GM12878 (cell line): ENCODE measurements around the gene RCCD1. TPM values are rescaled to one million over a fixed set of nuclear protein-coding genes. Genes with fewer than 3 reads are reported as not detected.

Experiments used
- ATAC-seq: fragments of 200-7000 bp; cut with Tn5 transposase; 3 replicates; pipeline ENCODE4 v1.9.1; 2020; ENCODE audit warnings: mild to moderate bottlenecking, moderate library complexity
- BruUV-seq: library from RNA; stranded (reverse); fragments of 400-500 nt; replicated peaks from 2 replicates; lab custom pipeline; 2021; lab: Mats Ljungman, UMichigan
- CTCF ChIA-PET: fragments of 300-600 bp; sonication (Branson Sonifier 250); formaldehyde crosslinking; extraction: SDS; loops from one replicate; lab custom pipeline; 2021; ENCODE audit warnings: inconsistent platforms; lab: Yijun Ruan, JAX
- POLR2A ChIA-PET: fragments of 350-600 bp; formaldehyde crosslinking; extraction: SDS; loops from one replicate; lab custom pipeline; 2021; ENCODE audit warnings: inconsistent platforms; lab: Charles Lee
- RAD21 ChIA-PET: fragments of 300-600 bp; sonication (Branson Sonifier 250); formaldehyde crosslinking; loops from one replicate; lab custom pipeline; 2023; ENCODE audit warnings: antibody characterized with exemption; ENCODE audit not compliant: unreplicated experiment; lab: Charles Lee
- SMC1A ChIA-PET: fragments of 300-600 bp; sonication (Branson Sonifier 250); formaldehyde crosslinking; loops from one replicate; lab custom pipeline; 2023; ENCODE audit not compliant: unreplicated experiment, uncharacterized antibody; lab: Charles Lee
- DNase-seq: peaks from one replicate; pipeline ENCODE4 v3.0.0-alpha.2; 2011; ENCODE audit warnings: low read depth, low spot score
- FAIRE-seq: peaks from 3 replicates; lab custom pipeline; 2011; peaks lifted over from hg19 to GRCh38; lab: Jason Lieb, UNC
- H2AFZ ChIP-seq: 2 replicates; pipeline ENCODE4 v1.6.0; 2011; ENCODE audit warnings: low read depth, low read length, control low read depth; ENCODE audit not compliant: control insufficient read depth
- H3K27ac ChIP-seq: 2 replicates; pipeline ENCODE4 v1.5.1; 2011; ENCODE audit warnings: control low read depth; ENCODE audit not compliant: control insufficient read depth, insufficient read depth
- H3K27me3 ChIP-seq, 2 experiments: replicated peaks in 1 of 2; 2 replicates each; pipeline versions ENCODE4 v1.6.0 to v1.6.1; 2011; ENCODE audit warnings: low read length in 1 of 2; ENCODE audit not compliant: control insufficient read depth in 2 of 2, insufficient read depth in 2 of 2
- H3K36me3 ChIP-seq, 2 experiments: 2 replicates each; pipeline ENCODE4 v1.5.1; 2011; ENCODE audit warnings: low read length in 1 of 2; ENCODE audit not compliant: control insufficient read depth in 2 of 2, insufficient read depth in 2 of 2
- H3K4me1 ChIP-seq: 2 replicates; pipeline ENCODE4 v1.6.1; 2011; ENCODE audit warnings: mild to moderate bottlenecking, low read length, moderate library complexity, mixed read lengths; ENCODE audit not compliant: control insufficient read depth, insufficient read depth
- H3K4me2 ChIP-seq: 2 replicates; pipeline ENCODE4 v1.6.0; 2011; ENCODE audit warnings: control low read depth; ENCODE audit not compliant: control insufficient read depth, insufficient read depth
- H3K4me3 ChIP-seq: fragments of 200-600 bp; sonication (generic); 2 replicates; pipeline ENCODE4 v1.5.1; 2016
- H3K79me2 ChIP-seq: 2 replicates; pipeline ENCODE4 v1.6.0; 2011; ENCODE audit warnings: low read length; ENCODE audit not compliant: control insufficient read depth, insufficient read depth
- H3K9ac ChIP-seq: 2 replicates; pipeline ENCODE4 v1.8.0; 2011; ENCODE audit warnings: low read length, control low read depth, mixed read lengths; ENCODE audit not compliant: control insufficient read depth, insufficient read depth
- H3K9me3 ChIP-seq: replicated peaks from 3 replicates; pipeline ENCODE4 v1.5.1; 2011; ENCODE audit warnings: mild to moderate bottlenecking, low read length; ENCODE audit not compliant: control insufficient read depth, insufficient read depth
- H4K20me1 ChIP-seq: 2 replicates; pipeline ENCODE4 v1.6.0; 2011; ENCODE audit not compliant: control insufficient read depth, insufficient read depth
- BHLHE40 ChIP-seq, 2 experiments: fragments of 450-650 bp in 1 of 2; IDR thresholded peaks; 2 replicates each; pipeline ENCODE4 v1.6.1; 2011 to 2017; ENCODE audit warnings: low read depth in 2 of 2, borderline replicate concordance in 1 of 2, improper control_type of control experiment in 1 of 2, low read length in 1 of 2, mild to moderate bottlenecking in 1 of 2
- BMI1 ChIP-seq: fragments of 450-650 bp; IDR thresholded peaks from 2 replicates; pipeline ENCODE4 v1.6.1; 2016; ENCODE audit warnings: mild to moderate bottlenecking, moderate library complexity, borderline replicate concordance
- CEBPB ChIP-seq, 2 experiments: fragments of 150-350 bp in 1 of 2; IDR thresholded peaks; 2 replicates each; pipeline ENCODE4 v1.6.1; 2012 to 2014; ENCODE audit warnings: low read depth in 2 of 2, low read length in 2 of 2, borderline replicate concordance in 1 of 2, inconsistent platforms in 1 of 2
- CREM ChIP-seq: IDR thresholded peaks from 2 replicates; pipeline ENCODE4 v1.6.1; 2014; ENCODE audit warnings: antibody characterized with exemption, low read depth
- DPF2 ChIP-seq: fragments of 450-650 bp; IDR thresholded peaks from 2 replicates; pipeline ENCODE4 v1.6.1; 2017; ENCODE audit warnings: mild to moderate bottlenecking
- FOXK2 ChIP-seq: fragments of 450-650 bp; IDR thresholded peaks from 2 replicates; pipeline ENCODE4 v1.6.1; 2017; ENCODE audit warnings: mild to moderate bottlenecking, moderate library complexity
- HCFC1 ChIP-seq: fragments of 150-350 bp; IDR thresholded peaks from 2 replicates; pipeline ENCODE4 v1.6.1; 2014; ENCODE audit warnings: low read length
- IRF4 ChIP-seq: IDR thresholded peaks from 2 replicates; pipeline ENCODE4 v1.6.1; 2011; ENCODE audit warnings: low read depth, low read length
- PAX5 ChIP-seq: IDR thresholded peaks from 2 replicates; pipeline ENCODE4 v1.6.1; 2011; ENCODE audit warnings: low read depth, low read length, borderline replicate concordance
- SMAD5 ChIP-seq: IDR thresholded peaks from 2 replicates; pipeline ENCODE4 v1.6.1; 2016; ENCODE audit warnings: antibody characterized with exemption, low read depth
- SMC3 ChIP-seq: IDR thresholded peaks from 2 replicates; pipeline ENCODE4 v1.6.1; 2011; ENCODE audit warnings: low read length, improper control_type of control experiment, borderline replicate concordance
- SPI1 ChIP-seq: IDR thresholded peaks from 2 replicates; pipeline ENCODE4 v1.6.1; 2011; ENCODE audit warnings: low read depth, mild to moderate bottlenecking, low read length, moderate library complexity, borderline replicate concordance; ENCODE audit not compliant: insufficient read depth
- YY1 ChIP-seq: IDR thresholded peaks from 2 replicates; pipeline ENCODE4 v1.6.1; 2011; ENCODE audit warnings: low read depth, mild to moderate bottlenecking, low read length
- ZNF207 ChIP-seq: fragments of 450-650 bp; IDR thresholded peaks from 2 replicates; pipeline ENCODE4 v1.6.1; 2014; ENCODE audit warnings: antibody characterized with exemption, mild to moderate bottlenecking, borderline replicate concordance
- WGBS: methylation state at CpG from one replicate; pipeline ENCODE4 v1.1.6; 2016; ENCODE audit warnings: low lambda C conversion rate; ENCODE audit not compliant: insufficient replicate concordance, insufficient coverage; ENCODE audit errors: missing lambda C conversion rate; 5-methylcytosine and 5-hydroxymethylcytosine counted together
- in situ Hi-C: fragments of 300-500 bp; cut with MboI; formaldehyde crosslinking; loops from 9 replicates; pipeline ENCODE4 v1.14.3; 2018; ENCODE audit warnings: mixed read lengths
- intact Hi-C: fragments of 100-400 bp; cut with micrococcal nuclease; formaldehyde crosslinking; loops from one replicate; pipeline ENCODE4 v1.14.2; 2022; ENCODE audit not compliant: unreplicated experiment
- polyA plus RNA-seq, 11 experiments: library from polyadenylated mRNA; depleted of rRNA in 4 of 11; unstranded in 6 of 11; stranded (reverse) in 5 of 11; fragments of >200 nt; fragmentation: Nextera tagmentation in 4 of 11; fragmentation: Illumina TruSeq in 1 of 11; extraction: Ambion mirVana in 4 of 11; extraction: Trizol in 1 of 11; gene quantifications; 1 replicate in 1 of 11; 2 replicates in 10 of 11; pipeline versions ENCODE4 v1.2.1 to v1.2.3, GENCODE V29; 2011 to 2016; ENCODE audit warnings: inconsistent platforms in 2 of 11, missing spikeins in 2 of 11, low read depth in 1 of 11
- total RNA-seq, 4 experiments: library from RNA; depleted of rRNA in 3 of 4; stranded (reverse); fragments of >200 nt in 3 of 4; fragmentation: Illumina TruSeq in 1 of 4; extraction: Trizol in 1 of 4; gene quantifications; 2 replicates each; pipeline versions ENCODE4 v1.2.1 to v1.2.3, GENCODE V29; 2013 to 2021
- TF ChIP-seq, protein P1 (sequence below): IDR thresholded peaks from 2 replicates; pipeline ENCODE4 v1.6.1; 2012; ENCODE audit warnings: low read depth, low read length, improper control_type of control experiment
- TF ChIP-seq, protein P2 (sequence below): fragments of 450-650 bp; formaldehyde crosslinking; IDR thresholded peaks from 2 replicates; pipeline ENCODE4 v1.4.0; 2020; ENCODE audit warnings: mild to moderate bottlenecking, moderate library complexity

The RCCD1 gene
- total and polyA plus RNA-seq, 10 of the 15 experiments (the other 5 are each of a cell fraction or from before 2014, with no cell fraction given) = 5.2 to 30.4 (median 20.9) TPM

DNA sequence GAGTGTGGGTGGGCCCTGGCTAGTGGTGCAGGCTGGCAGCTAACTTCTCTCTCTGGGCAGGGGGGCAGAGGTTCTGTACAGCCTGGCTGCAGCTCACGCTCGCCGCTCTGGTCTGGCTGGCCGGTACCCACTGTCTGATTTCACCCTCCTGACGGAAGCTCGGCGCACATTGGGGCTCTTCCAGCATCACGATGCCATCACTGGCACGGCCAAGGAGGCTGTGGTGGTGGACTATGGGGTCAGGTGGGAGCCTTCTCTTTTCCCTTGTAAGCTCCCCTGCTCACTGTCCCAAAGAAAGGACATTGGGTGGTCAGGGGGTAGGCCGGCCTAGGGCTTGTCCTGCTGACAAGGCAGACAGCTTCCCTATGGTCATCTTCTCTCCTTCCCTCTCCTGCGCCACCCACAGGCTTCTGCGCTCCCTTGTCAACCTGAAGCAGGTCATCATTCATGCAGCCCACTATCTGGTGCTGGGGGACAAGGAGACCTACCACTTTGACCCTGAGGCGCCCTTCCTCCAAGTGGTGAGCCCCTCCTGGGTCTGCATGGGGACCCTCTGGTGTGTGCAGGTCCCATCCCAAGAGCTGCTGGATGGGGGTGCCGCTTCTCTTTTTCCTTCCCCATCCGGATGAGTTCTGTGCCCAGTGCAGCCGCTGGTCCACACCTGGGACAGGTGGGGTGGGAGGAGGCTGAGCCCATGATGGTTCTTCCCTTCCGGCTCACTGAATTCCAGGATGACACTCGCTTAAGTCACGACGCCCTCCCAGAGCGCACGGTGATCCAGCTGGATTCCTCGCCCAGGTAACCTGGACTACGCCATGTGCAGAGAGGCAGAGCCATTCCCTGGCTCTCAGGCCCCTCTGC lies 44.0 kb upstream of the RCCD1 start:
- no peak overlapping the region for H3K4me2 ChIP-seq
- no peaks in the 10 kb centered on the region for H3K4me1 ChIP-seq
- no peak overlapping the region for H2AFZ ChIP-seq
- H3K4me3 ChIP-seq = no peak overlapping the region
- POLR2A ChIA-PET = no interaction called here
- no peaks in the 10 kb centered on the region for H3K79me2 ChIP-seq
- intact Hi-C loops (no loop called here), in situ Hi-C loops (no loop called here)
- BruUV-seq = no TSS peak
- DNase-seq (no peak), ATAC-seq (no peak; the same call in 2 of the 3 replicates), FAIRE-seq (no peak)
- H3K27me3 ChIP-seq = no peaks in the 10 kb centered on the region
- SMC1A ChIA-PET = no interaction called here
- WGBS = 95% methylated on average over 24 of the region's 24 CpGs
- H3K36me3 ChIP-seq = peaks cover 26 to 55% of the 10 kb centered on the region in 2 experiments
- H3K9ac ChIP-seq = no peak overlapping the region
- CTCF ChIA-PET = no interaction called here
- H4K20me1 ChIP-seq = no peaks in the 10 kb centered on the region; the same call in 1 of the 2 replicates
- RAD21 ChIA-PET = no interaction called here
- H3K27ac ChIP-seq = no peak overlapping the region
- H3K9me3 ChIP-seq = no peaks in the 10 kb centered on the region
- TF ChIP-seq, protein P1, sequence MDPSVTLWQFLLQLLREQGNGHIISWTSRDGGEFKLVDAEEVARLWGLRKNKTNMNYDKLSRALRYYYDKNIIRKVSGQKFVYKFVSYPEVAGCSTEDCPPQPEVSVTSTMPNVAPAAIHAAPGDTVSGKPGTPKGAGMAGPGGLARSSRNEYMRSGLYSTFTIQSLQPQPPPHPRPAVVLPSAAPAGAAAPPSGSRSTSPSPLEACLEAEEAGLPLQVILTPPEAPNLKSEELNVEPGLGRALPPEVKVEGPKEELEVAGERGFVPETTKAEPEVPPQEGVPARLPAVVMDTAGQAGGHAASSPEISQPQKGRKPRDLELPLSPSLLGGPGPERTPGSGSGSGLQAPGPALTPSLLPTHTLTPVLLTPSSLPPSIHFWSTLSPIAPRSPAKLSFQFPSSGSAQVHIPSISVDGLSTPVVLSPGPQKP = no peak
- TF ChIP-seq BMI1 (no peak), DPF2 (no peak), CREM (no peak), SPI1 (no peak), SMAD5 (no peak), CEBPB (IDR thresholded peaks at IDR 0.05; ENCODE audit: borderline replicate concordance in 1 of 2, low read depth in 2 of 2, low read length in 2 of 2) (no peak), IRF4 (no peak), HCFC1 (no peak), ZNF207 (no peak), SMC3 (no peak), YY1 (no peak), FOXK2 (no peak), PAX5 (no peak), BHLHE40 (IDR thresholded peaks at IDR 0.05; ENCODE audit: borderline replicate concordance in 1 of 2, low read depth in 2 of 2, low read length in 1 of 2) (no peak)
- TF ChIP-seq, protein P2, sequence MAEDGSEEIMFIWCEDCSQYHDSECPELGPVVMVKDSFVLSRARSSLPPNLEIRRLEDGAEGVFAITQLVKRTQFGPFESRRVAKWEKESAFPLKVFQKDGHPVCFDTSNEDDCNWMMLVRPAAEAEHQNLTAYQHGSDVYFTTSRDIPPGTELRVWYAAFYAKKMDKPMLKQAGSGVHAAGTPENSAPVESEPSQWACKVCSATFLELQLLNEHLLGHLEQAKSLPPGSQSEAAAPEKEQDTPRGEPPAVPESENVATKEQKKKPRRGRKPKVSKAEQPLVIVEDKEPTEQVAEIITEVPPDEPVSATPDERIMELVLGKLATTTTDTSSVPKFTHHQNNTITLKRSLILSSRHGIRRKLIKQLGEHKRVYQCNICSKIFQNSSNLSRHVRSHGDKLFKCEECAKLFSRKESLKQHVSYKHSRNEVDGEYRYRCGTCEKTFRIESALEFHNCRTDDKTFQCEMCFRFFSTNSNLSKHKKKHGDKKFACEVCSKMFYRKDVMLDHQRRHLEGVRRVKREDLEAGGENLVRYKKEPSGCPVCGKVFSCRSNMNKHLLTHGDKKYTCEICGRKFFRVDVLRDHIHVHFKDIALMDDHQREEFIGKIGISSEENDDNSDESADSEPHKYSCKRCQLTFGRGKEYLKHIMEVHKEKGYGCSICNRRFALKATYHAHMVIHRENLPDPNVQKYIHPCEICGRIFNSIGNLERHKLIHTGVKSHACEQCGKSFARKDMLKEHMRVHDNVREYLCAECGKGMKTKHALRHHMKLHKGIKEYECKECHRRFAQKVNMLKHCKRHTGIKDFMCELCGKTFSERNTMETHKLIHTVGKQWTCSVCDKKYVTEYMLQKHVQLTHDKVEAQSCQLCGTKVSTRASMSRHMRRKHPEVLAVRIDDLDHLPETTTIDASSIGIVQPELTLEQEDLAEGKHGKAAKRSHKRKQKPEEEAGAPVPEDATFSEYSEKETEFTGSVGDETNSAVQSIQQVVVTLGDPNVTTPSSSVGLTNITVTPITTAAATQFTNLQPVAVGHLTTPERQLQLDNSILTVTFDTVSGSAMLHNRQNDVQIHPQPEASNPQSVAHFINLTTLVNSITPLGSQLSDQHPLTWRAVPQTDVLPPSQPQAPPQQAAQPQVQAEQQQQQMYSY (CRISPR knock-in tag) = no peak
